NK-92 treated with Interleukin-12 subunit alpha and Interleukin-12 subunit beta, amount 100 ng/mL, for 24 hours (cell line): ENCODE measurements around the gene PPFIBP2.
"Not testable (repeated sequence)": the region's sequence is repeated elsewhere in the genome, so short reads cannot be mapped to it uniquely, and the experiment has no call there.

Source experiments
- DNase-seq: peaks from one replicate; lab custom pipeline; 2025; lab: John Stamatoyannopoulos, UW

Gene PPFIBP2

GRCh38 chr11:7499081-7499480, 14.7 kb upstream of the PPFIBP2 start:
- DNase-seq: no peak

DNA sequence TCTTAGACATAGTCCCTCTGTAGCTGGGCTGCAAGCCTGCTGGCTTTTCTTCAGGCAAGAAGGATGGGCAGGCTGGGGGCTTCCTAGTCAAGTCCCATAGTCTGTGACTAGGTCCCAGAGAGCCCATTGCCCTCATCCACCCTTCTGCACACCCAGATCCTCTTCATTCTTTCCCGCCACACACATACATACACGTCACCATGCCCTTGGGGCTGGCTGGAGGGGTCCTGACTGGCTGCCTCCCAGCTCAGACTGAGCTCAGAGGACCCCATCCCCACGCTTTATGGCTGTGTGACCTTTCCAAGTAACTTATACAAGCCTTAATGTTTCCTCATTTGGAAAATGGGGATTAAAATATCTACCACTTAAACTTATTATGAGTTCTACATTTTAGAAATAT, 13.5 kb upstream of the PPFIBP2 start:
- no peak for DNase-seq

- no peak for DNase-seq
These were observed 12.5 kb upstream of the PPFIBP2 start for GRCh38 chr11:7501251-7501650.

DNA sequence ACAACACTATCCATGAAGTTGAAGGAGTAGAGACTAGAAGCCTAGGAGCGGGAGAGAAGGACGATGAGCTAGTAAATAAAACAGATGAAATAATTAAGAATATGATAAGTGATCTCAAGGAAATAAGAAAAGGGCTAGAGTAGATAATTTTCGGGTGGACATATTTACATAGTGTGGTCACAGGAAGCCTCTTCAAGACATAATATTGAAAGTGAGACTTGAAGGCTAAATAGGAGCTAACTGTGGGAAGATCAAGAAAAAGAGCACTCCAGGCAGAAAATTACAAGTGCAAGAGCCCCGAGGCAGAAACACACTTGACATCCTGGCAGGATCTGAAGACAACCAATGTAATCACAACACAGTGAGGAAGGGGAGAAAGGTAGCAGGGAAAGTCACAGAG, 11.9 kb upstream of the PPFIBP2 start:
- no peak for DNase-seq

DNA sequence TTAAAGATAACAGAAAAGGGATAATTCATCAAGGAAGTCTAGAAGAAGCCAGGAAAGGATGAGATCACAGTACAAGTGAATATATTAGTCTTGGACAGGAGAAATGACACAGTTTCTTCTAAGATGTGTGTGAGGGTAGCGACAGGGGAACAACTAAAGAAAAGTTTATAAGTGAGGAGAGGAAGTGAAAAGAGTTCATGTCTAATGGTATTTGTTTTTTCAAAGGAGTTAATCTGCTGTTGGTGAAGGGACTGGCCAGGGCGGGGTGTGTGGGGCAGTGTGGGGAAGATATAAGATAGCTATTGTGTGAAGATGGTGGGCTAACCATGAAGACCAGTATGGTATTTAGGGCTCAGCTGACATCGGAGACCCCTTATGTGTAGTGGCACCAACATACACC, 7.6 kb upstream of the PPFIBP2 start:
- DNase-seq: no peak

- no peak for DNase-seq
These were observed 5.7 kb upstream of the PPFIBP2 start for GRCh38 chr11:7508087-7508486.

GRCh38 chr11:7509966-7510365, 3.8 kb upstream of the PPFIBP2 start:
- no peak for DNase-seq

DNA sequence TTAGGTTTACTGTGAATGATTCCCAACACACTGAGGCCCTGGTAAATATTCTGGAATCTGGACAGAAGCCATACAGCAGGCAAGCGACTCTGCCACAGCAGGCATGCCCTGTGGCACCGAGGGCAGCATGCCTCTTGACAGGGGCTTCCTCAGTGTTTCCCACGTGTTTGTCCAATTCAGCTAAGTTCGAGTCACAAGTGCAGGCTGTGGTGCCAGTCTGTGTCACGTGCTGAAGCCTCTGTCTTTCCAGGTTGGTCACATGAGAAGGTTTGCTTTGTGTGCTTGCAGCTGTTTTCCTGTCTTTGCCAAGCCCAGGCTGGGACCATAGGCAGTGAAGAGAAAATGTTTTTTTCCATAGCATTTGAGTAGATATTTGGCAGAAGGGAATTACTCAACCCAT, 2.4 kb upstream of the PPFIBP2 start:
- DNase-seq: no peak

- DNase-seq: no peak
These were observed 1.1 kb upstream of the PPFIBP2 start for GRCh38 chr11:7512525-7513233.

GRCh38 chr11:7514099-7514591, 346 bp downstream of the PPFIBP2 start:
- DNase-seq: no peak

GRCh38 chr11:7515447-7515886, 1.7 kb downstream of the PPFIBP2 start:
- no peak for DNase-seq

DNA sequence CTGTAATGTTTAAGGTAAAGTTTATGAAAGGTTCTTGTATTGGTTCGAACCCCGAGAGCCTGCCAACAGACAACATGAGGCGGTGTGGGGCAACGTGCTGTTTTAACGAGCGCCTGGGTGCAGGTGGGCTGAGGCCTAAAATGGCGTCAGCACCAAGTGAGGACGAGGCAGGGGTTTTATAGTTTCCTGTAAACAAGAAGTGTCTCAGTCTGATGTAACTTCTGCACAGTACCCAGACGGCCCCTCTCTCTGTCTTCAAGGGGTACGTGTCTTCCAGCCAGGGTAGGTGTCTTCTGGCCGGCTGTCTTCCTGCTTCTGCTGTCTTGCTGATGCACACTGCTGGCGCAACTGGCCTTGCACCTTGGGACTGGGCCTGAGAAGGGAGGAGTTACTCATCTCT, 2.7 kb downstream of the PPFIBP2 start:
- DNase-seq: no peak

DNA sequence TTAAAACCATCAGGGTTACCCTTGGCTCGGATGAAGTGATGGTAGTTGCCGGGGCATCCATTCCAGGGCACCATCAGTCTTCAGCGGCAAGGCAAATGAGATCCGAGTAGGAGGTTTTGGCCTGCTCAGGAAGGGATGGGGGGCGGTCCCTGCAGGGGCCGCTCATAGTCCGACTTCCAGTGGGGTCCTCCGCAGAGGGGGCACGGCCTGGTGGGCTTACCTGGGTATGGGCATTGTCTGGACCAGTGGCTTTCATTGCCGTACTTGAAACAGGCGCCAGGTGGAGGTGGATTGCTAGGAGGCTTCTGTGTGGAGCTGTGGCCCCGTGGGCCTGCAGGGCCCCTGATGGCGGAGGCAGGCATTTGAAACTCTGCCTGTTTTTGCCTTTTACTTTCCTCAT, 3.9 kb downstream of the PPFIBP2 start:
- DNase-seq: not testable (repeated sequence)

GRCh38 chr11:7518811-7519562, 5.2 kb downstream of the PPFIBP2 start:
- DNase-seq: no peak

DNA sequence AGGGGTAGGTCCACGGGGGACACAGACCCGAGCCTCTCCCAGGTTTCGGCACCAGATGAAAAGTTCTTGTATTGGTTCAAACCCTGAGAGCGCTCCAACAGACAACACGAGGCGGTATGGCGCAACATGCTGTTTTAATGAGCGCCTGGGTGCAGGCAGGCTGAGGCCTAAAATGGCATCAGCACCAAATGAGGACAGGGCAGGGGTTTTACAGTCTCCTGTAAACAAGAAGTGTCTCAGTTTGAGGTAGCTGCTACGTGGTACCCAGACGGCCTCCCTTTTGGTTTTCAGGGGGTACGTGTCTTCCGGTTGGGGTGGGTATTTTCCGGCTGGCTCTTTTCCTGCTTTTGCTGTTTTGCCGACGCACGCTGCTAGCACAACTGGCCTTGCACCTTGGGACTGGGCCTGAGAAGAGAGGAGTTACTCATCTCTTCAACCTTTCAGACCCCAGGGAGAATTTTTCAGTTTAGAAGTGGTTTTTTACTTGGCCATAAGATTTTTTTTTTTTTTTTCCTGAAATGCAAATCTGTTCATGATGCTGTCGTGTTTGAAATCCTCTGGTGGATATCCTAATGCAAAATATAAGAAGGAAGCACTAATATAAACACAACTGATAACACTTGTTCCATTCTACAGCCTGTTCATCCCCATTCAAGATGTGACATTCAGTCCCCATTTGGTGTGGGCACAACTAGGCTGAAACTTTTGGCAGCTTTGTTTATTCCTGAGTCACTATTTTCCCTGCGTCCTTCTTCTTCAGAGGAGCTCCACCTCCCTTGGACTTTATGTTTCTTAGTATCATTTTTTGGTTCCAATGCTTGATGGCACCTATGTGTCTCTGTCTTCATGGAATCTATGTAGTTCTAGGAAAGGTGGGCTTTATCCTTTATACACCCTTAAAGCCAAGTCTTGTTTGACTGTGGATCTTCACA, 6.5 kb downstream of the PPFIBP2 start:
- DNase-seq: no peak

- DNase-seq: no peak
These were observed 7.2 kb downstream of the PPFIBP2 start for GRCh38 chr11:7520981-7521487.

DNA sequence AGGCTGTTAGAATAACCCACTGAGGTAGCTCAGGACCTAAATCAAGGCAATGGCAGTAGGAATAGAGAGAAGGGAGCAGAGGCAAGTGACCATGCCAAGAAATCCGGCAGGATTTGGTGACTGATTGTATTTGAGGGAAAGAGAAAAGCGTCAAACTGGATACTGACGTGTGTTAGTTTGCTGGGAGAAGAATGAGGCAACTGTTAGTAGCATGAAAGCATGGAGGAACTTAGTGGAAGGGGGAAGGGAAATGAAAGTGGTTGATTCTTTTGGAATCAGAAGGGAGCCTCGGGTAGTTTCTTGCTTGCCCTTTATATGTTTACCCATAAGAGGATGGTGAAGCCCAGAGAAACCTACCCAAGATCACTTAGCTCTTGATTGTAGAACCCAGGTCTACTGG, 8.3 kb downstream of the PPFIBP2 start:
- no peak for DNase-seq

DNA sequence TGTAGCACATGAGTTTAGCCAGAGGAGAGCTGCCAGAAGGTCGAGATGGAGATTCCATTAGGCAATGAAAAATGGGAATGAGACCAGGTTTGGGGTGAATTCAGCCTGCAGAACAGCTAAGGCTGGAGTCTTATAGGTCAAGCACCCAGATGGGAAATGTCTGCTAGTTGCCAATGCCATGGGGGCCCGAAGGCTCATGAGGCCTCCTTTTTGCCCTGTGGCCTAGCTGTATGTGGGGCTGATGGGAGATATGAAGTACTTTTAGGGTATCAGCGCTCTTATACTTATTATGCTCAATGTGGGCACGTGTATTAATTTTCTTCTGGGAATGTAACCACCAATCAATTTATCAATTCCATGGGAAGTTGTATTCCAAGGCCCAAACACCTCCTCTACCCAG, 8.7 kb downstream of the PPFIBP2 start:
- no peak for DNase-seq

GRCh38 chr11:7523416-7524210, 9.8 kb downstream of the PPFIBP2 start:
- no peak for DNase-seq

- DNase-seq: no peak
These were observed 10.8 kb downstream of the PPFIBP2 start for GRCh38 chr11:7524462-7525235.

DNA sequence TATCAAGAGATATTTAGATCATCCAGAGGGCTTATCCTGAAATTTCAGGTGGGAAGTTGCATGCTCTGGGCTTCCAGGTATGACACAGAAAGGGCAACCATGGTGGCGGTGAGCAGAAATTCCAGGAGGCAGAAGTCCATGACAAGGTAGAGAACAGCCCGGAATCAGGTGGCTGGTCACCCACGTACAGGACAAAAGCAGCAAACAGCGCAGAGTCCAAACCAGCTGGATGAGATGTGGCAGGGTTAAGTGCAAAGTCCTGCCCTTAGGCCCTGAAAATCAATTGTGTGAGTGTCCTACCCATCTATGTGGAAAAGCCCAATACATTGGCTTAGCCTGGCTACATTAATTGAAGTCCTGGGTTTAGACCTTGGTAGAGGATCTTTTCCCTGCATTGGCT, 11.6 kb downstream of the PPFIBP2 start:
- DNase-seq: no peak
